Progenitor cell of endocrine pancreas (in vitro differentiated cells): Measurements from ENCODE around the gene SLC9A2. TPM values are rescaled to one million over a fixed set of nuclear protein-coding genes. Genes with fewer than 3 reads are reported as not detected.

Source experiments
- DNase-seq: peaks from one replicate; pipeline ENCODE4 v3.0.0; 2021; ENCODE audit warnings: low spot score; ENCODE audit not compliant: unreplicated experiment
- H3K27ac Mint-ChIP-seq: 2 replicates; pipeline ENCODE4 v1.8.0; 2021; ENCODE audit warnings: mild to moderate bottlenecking, moderate library complexity, mixed read lengths
- H3K27me3 Mint-ChIP-seq: 2 replicates; pipeline ENCODE4 v1.8.0; 2021; ENCODE audit warnings: mixed read lengths
- H3K36me3 Mint-ChIP-seq: 2 replicates; pipeline ENCODE4 v1.8.0; 2022; ENCODE audit warnings: mixed read lengths; ENCODE audit not compliant: insufficient read depth
- H3K4me1 Mint-ChIP-seq: 2 replicates; pipeline ENCODE4 v1.8.0; 2021; ENCODE audit warnings: low read depth, mixed read lengths
- H3K4me3 Mint-ChIP-seq: 2 replicates; pipeline ENCODE4 v1.8.0; 2021; ENCODE audit warnings: low read depth, mild to moderate bottlenecking, moderate library complexity, mixed read lengths
- H3K9me3 Mint-ChIP-seq: 2 replicates; pipeline ENCODE4 v1.8.0; 2021; ENCODE audit warnings: low read depth, mixed read lengths
- CTCF ChIP-seq: fragments of 200-600 bp; sonication (generic); IDR thresholded peaks from one replicate; pipeline ENCODE4 v1.5.0; 2021; ENCODE audit warnings: antibody characterized with exemption, mild to moderate bottlenecking; ENCODE audit not compliant: unreplicated experiment
- total RNA-seq: library from RNA; stranded (reverse); gene quantifications from 2 replicates; pipeline ENCODE4 v1.2.1, GENCODE V29; 2021

Gene SLC9A2
- total RNA-seq, 1 donor from 2014 or later: 1.6 TPM

- TF ChIP-seq CTCF: no peak
- peaks cover 31% of the 10 kb centered on the region for H3K4me1 Mint-ChIP-seq
- no peak for DNase-seq
- no peak overlapping the region for H3K27ac Mint-ChIP-seq
- no peaks in the 10 kb centered on the region for H3K36me3 Mint-ChIP-seq
- no peak overlapping the region for H3K4me3 Mint-ChIP-seq
- H3K9me3 Mint-ChIP-seq: no peaks in the 10 kb centered on the region
- no peaks in the 10 kb centered on the region for H3K27me3 Mint-ChIP-seq
Measured at GRCh38 chr2:102585847-102586404, 33.4 kb upstream of the SLC9A2 start.

- Mint-ChIP-seq H3K27me3 (no peaks in the 10 kb centered on the region), H3K27ac (no peak overlapping the region)
Measured at GRCh38 chr2:102588213-102588939, 31.0 kb upstream of the SLC9A2 start.

GRCh38 chr2:102589444-102589843 lies 29.9 kb upstream of the SLC9A2 start:
- Mint-ChIP-seq H3K9me3 (no peaks in the 10 kb centered on the region), H3K27ac (no peak overlapping the region), H3K27me3 (no peaks in the 10 kb centered on the region), H3K4me3 (no peak overlapping the region), H3K4me1 (peaks cover 57% of the 10 kb centered on the region), H3K36me3 (no peaks in the 10 kb centered on the region)
- DNase-seq: no peak
- no peak for TF ChIP-seq CTCF

More at GRCh38 chr2:102588213-102588939, 31.0 kb upstream of the SLC9A2 start:
- H3K9me3 Mint-ChIP-seq: no peaks in the 10 kb centered on the region
- H3K36me3 Mint-ChIP-seq: no peaks in the 10 kb centered on the region
- TF ChIP-seq CTCF: no peak
- H3K4me3 Mint-ChIP-seq: no peak overlapping the region
- DNase-seq: no peak
- H3K4me1 Mint-ChIP-seq: peaks cover 48% of the 10 kb centered on the region

- Mint-ChIP-seq H3K36me3 (no peaks in the 10 kb centered on the region), H3K9me3 (no peaks in the 10 kb centered on the region), H3K27ac (peak overlapping the region; percentile 70), H3K4me3 (no peak overlapping the region), H3K27me3 (no peaks in the 10 kb centered on the region), H3K4me1 (peaks cover 45% of the 10 kb centered on the region)
- DNase-seq: no peak
- TF ChIP-seq CTCF: no peak
Measured at GRCh38 chr2:102591491-102592045, 27.8 kb upstream of the SLC9A2 start.

- peak overlapping the region; percentile 15 for H3K27ac Mint-ChIP-seq
- no peak overlapping the region for H3K4me3 Mint-ChIP-seq
- peaks cover 43% of the 10 kb centered on the region for H3K4me1 Mint-ChIP-seq
- H3K27me3 Mint-ChIP-seq: no peaks in the 10 kb centered on the region
- peak; percentile 65 for TF ChIP-seq CTCF
- no peak for DNase-seq
- H3K36me3 Mint-ChIP-seq: no peaks in the 10 kb centered on the region
- H3K9me3 Mint-ChIP-seq: no peaks in the 10 kb centered on the region
Measured at GRCh38 chr2:102592601-102593000, 26.8 kb upstream of the SLC9A2 start.
